Mammary epithelial cell (primary cell): ENCODE results near the gene ZNF557.

ENCODE experiments used
- EZH2 ChIP-seq: IDR thresholded peaks from 2 replicates; pipeline ENCODE4 v1.6.1; 2012; ENCODE audit warnings: low read length, inconsistent platforms, borderline replicate concordance
- TF ChIP-seq, protein P1 (sequence below), 2 donors: IDR thresholded peaks in 1 of 2; conservative IDR thresholded peaks in 1 of 2; 2 replicates each; pipeline ENCODE4 v1.5.1; 2011 to 2012; ENCODE audit warnings: inconsistent platforms in 2 of 2, low read length in 2 of 2, mild to moderate bottlenecking in 2 of 2, control low read depth in 1 of 2, low read depth in 1 of 2; ENCODE audit not compliant: insufficient read depth in 1 of 2; ENCODE audit errors: extremely low read depth in 1 of 2

DNA sequence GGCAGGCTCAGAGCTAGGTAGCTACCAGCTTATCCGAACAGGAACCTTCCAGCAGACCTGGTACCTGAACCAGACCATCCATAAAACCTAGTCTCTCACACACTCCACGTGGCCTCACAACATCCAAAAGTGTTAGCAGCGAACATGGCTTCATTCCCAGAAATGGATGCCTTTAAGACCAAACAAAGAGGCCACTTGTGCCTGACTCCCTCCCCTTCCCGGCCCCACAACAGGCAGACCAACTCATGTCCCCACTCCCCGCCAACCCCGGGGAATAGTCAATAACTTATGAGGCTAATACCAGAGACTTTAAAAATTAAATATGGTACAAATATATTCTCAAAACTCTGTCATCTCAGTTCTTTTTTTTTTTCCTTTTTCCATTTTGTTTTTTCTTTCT lies 46.2 kb downstream of the ZNF557 start:
- TF ChIP-seq, protein P1, sequence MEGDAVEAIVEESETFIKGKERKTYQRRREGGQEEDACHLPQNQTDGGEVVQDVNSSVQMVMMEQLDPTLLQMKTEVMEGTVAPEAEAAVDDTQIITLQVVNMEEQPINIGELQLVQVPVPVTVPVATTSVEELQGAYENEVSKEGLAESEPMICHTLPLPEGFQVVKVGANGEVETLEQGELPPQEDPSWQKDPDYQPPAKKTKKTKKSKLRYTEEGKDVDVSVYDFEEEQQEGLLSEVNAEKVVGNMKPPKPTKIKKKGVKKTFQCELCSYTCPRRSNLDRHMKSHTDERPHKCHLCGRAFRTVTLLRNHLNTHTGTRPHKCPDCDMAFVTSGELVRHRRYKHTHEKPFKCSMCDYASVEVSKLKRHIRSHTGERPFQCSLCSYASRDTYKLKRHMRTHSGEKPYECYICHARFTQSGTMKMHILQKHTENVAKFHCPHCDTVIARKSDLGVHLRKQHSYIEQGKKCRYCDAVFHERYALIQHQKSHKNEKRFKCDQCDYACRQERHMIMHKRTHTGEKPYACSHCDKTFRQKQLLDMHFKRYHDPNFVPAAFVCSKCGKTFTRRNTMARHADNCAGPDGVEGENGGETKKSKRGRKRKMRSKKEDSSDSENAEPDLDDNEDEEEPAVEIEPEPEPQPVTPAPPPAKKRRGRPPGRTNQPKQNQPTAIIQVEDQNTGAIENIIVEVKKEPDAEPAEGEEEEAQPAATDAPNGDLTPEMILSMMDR (conservative IDR thresholded peaks at IDR 0.05 in 1 of 2, IDR thresholded peaks at IDR 0.05 in 1 of 2; ENCODE audit: extremely low read depth in 1 of 2, insufficient read depth in 1 of 2, low read depth in 1 of 2, low read length in 2 of 2) = no peak
- no peak for TF ChIP-seq EZH2
